GM19468 (cell line): ENCODE data around the gene ARMCX2.
A peak's percentile ranks its signal among the peaks of the same experiment; 100 is the strongest.
"Not testable (repeated sequence)": the region's sequence is repeated elsewhere in the genome, so short reads cannot be mapped to it uniquely, and the experiment has no call there.

ENCODE experiments used
- ATAC-seq: cut with Tn5 transposase; IDR thresholded peaks from one replicate; pipeline ENCODE4 v1.9.1; 2021; ENCODE audit warnings: mild to moderate bottlenecking, moderate library complexity, moderate number of reproducible peaks; ENCODE audit not compliant: unreplicated experiment; ENCODE audit errors: extremely low read depth

Gene ARMCX2

DNA sequence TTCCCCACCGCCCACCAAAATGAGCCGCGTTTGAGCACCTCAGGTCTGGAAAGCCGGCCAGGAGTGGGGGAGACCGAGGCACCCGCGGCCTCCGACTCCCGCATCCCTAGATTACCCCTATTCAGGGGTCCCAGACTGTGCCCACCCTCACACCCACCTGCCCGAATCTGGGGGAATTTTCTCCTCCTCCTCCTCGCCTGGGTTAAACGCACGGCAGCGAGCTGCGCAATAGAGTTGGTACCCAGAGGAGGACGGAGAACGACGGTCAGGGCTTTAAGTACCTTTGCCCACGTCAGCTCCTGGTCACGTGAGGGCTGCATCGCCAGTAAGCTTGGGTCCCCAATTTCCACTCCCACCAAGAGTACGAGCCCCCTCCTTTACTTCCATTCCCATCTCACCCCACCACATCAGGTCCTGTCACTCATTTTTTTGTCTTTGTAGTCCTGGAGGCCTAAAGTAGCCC is at the start of gene ARMCX2:
Gene ARMCX2 (minus strand): TSS at position 250 of the 463 bp plus-strand sequence. CDS start 2,262 bp downstream, outside the sequence.
- no peak for ATAC-seq

DNA sequence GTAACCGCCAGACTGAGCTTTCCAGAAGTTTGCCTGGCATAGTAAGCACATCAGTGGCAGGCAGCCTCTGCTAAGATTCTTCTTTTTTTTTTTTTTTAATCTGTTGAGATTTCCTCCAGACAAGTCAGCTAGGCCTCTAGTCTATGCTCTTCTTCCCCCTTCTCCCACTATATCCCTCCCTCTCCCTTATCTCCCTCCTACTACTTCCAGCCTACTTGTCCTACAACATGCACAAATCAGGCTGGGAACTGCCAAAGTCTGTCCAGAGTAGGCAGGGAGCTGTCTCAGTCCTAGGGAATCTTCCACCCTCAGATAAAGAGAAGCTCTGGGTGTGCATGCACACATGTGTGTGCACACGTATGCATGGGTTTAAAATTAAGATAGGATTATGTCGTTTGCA is 49.7 kb upstream of the ARMCX2 start:
- ATAC-seq = no peak

DNA sequence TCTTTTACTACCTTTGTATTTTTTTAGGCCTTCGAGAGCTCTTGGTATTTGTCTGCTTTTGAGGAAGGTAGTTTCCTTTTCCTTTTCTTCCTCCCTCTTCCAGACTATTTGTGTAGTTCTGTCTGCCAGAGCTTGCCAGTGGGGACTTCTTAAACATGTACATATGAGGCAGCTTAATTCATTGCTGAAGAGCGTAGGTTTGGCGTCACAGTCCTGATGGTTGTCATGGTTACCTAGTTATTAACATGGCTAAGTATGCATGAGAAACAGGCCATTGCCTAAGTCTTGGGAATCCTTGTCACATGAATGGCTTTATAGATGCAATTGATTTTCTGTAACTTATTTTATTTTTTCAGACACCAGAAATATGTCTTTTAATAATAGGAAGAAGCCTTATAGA is 48.5 kb upstream of the ARMCX2 start:
- no peak for ATAC-seq

DNA sequence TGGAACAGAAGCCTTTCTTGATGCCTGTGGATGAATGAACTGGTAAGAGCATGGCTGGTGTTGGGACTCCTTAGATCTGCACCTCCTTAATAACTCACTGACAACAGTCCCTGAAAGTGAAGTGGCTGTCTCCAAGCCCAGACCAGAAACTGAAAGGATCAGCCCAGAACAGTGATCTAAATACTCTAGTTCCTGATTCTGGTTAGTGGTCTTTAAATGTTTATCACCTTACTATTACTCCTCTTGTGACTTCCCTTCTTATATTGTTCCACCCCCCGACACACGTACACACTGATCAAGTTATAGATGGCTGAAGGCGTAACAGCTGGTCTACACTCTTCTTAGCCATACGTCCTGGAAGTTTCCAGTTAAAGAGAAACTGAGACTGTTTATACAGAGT is 33.8 kb upstream of the ARMCX2 start:
- ATAC-seq = peak; percentile 58

DNA sequence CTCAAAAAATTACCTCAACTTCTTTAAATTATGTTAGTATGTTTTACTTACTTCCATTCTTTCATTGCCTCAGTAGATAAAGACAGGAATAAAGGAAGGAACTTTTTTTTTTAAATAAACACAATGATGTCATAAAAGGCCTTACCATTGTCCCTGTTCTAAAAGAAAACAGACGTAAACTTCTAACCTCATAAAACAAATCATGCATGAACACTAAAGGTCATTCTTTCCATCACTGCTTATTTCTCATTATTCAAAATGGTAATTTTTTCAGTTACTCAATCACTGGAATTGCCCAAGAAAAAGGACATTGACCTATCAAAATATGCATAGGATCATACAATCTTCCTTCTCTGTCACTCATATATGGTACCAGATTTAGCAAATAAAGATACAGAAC is 32.2 kb upstream of the ARMCX2 start:
- no peak for ATAC-seq

DNA sequence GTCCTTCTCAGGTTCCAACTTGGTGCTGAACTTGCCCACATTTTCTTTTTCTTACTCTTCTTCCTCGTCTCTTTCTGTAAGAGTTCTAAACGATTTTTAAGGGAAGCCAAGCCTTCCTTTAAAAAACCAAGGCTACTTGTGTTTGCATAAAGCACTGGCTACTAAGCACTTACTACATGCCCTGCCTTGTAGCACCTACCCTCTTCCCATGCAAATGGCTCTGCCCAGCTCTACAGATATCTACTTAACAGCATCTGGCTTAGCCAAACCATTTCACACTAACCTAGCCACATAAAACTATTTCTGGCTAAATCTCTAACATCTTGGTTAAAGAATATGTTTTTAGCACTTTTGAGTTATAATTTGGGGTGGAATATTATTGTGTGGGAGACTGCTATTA is 26.9 kb upstream of the ARMCX2 start:
- no peak for ATAC-seq

DNA sequence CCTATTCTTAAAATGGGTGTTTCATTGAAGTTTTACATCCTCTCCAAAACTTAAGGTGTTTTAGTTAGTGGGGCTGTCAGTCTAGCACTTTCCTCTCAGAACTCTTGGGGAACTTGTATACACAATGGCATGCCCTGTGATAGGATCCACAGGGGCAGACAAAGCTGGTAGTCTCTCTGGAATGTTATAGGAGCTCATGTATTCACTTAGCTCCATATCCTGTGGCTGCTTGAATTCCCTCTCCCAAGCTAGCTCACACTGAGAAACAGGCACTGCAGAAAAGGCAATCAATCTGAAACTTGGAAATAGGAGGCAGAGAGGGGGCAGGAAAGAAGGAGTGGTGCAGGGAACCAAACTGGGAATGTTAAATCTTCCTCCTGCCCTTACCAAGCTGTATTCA is 26.3 kb upstream of the ARMCX2 start:
- no peak for ATAC-seq

DNA sequence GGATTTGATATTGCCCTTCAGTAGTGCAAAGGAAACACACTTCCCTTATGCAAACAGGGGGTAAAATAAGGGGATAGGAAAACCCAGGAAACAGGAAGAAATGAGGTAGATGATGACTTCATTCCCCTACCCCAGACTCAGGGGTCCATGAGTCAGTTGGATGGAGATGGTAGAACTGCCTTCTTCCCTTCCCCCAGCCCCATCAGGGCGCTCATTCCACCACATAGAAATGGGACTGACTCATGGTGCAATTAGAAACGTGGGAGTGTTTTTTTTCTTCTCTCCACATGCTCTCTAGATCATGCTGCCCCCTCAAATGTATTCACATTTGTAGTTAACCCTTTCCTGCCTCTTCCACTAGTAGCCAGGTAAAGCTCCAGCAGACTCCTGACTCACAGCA is 23.1 kb upstream of the ARMCX2 start:
- ATAC-seq = no peak

DNA sequence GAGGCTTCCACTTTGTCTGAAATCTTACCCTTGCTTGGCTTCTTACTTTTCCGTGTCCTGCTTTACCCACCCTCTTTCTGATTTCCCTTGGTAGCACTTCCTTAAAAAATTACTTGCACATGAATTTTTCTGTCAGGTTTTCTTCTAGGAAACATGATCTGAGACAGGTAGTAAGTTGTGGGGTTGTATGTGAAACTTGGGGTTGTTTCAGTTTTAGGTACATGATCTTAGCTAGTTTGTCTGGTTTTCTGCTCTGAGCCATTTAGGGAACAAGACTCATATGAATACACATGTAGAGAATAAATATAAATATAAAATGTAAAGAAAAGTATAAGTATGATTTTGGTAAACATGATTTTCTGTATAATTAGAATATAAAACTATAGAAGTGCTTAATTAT is 17.4 kb upstream of the ARMCX2 start:
- ATAC-seq = peak; percentile 59

DNA sequence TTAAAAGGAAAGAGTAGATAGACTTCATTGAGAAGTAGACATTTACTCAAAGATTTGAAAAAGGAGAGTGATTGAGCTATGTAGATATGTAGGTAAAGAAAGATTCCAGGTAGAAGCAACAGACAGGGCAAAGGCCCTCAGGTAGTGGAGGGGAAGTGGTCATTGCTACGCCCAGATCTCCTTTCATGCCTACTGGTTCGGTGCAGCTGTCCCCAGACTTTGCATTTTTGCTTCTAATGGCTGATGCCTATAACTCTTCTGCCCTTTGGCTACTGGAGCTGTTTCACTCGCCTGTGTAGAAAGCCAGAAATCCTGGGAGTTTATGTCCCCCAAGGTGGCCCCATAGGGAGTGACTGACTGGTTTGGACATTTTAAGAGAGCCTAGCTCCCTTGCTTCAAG is 16.9 kb upstream of the ARMCX2 start:
- ATAC-seq = no peak

DNA sequence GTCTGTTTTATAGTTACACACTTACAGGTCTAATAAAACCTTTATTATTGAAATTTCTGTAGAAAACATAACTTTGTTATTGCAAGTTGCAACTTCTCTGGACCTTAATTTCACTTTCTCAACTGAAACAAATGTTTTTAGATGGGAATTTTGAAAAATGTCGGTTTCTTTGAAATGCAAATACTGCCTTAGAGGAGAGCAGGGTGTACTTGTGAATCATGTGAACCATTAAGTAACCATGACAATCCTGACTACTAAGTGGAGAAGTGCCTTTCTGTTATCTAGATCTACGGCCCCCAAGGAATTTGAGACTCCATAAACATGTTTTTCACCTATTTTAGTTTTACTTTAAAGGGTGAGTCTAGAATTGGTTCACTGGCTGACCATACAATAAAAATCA is 8.5 kb upstream of the ARMCX2 start:
- ATAC-seq = no peak

DNA sequence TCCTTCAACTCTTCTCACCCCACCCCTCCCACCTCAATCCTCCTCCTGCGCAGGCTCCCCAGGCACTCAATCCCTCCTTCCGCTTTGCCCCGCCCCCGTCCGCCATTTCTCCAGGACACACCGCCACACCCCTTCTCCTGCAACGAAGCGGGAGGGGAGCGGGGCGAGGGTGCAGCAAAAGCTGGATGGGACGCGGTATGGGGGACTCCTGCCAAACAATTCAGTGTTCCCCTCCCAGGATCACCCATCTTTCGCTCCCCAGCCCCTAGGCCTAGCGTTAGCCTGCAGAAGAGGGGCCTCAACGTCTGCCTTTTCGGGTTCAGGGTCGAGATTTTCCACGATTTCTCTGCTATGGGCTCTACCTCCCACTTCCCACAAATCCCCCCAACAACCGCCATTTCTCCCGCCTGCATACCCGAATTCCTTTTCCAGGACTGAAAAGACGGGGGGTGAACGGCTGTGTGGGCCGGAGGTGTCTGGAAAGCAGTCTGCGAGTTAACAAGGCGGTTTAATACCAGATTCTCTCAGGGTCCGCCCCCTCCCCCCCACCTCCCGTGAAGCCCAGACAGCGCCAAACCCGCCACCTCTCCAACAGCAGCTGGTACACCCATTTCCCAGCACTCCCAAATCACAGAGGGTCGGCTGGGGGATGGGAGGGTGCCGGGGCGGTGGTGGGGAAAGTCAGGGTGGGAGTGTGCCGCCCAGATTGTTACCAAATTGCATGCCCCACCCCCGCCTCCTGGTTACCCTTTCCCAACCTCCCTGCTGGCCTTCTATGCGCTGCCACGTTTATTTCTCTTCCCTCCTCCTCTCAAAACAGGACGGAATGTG is 774 bp downstream of the ARMCX2 start:
- ATAC-seq = no peak

DNA sequence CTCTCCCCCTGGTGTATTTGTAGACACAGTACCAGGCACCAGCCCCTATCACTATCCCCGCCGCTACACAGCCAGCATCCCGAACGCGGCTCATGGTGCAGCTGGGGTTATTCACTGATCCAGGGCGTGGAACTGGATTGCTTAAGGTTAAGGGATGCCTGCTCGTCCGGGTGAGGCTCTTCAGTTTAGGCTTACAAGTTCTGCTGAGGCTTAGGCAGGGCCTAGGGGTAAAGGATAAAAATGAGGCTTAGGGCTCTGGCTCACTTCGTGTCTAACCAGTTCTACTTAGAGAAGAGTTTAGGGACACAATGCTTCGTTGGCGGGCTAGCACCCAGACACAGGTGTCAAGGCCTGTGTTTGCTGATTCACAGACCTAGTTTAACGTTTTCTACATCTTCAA is 2.2 kb downstream of the ARMCX2 start:
- no peak for ATAC-seq

DNA sequence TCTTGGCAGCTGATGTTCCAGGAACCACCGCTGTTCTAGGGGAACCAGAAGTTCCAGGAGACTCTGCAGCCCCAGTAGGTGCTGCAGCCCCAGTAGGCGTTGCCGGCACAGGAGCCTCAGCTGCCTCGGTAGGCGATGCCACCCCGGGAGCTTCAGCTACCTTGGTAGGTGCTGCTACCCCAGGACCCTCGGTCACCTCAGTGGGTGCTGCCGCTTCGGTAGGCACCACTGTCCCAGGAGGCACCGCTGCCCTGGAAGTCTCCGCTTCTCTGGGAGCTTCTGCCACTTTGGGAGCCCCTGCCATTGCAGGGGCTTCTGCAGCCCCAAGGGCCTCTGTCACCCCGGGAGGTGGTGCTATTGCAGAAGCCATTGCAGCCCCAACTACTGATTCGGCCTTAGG is 2.8 kb downstream of the ARMCX2 start:
- ATAC-seq = no peak

DNA sequence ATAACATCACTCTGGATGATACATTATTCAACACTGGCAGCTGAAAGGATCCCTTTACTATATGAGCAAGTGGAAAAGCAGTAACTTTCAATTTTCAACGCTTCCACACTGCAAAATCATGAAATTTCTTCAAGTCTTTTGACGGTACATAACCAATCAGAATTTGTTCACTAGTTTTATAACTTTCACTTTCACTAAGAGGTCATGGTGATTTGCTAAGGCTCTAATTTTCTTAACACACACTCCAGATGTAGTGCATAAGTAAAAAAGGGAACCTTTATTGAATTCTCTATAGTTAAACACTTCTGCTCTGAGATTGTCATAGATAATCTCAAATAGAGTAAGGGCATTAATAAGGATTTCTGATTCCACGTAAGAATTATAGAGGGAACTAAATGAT is 4.1 kb downstream of the ARMCX2 start:
- no peak for ATAC-seq

DNA sequence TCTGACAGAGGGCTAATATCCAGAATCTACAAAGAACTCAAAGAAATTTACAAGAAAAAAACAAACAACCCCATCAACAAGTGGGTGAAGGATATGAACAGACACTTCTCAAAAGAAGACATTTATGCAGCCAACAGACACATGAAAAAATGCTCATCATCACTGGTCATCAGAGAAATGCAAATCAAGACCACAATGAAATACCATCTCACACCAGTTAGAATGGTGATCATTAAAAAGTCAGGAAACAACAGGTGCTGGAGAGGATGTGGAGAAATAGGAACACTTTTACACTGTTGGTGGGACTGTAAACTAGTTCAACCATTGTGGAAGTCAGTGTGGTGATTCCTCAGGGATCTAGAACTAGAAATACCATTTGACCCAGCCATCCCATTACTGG is 11.9 kb downstream of the ARMCX2 start:
- ATAC-seq = not testable (repeated sequence)

DNA sequence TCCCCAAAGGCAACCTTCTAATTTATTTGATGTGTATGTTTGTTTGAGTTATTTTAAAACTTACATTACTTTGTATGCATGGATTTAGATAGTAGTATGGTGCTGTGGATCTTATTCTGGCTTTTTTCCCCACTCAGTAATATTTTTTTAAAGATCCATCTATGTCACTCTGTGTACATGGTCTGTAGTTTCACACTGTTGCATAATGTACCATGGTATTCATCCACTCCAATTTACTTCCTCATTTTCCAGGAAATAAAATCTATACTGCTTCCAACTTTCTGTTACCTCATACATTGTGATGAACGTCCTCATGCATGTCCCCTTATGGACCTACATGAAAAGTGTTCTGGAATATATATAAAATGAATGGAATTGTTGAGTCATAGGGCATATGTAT is 17.6 kb downstream of the ARMCX2 start:
- no peak for ATAC-seq

DNA sequence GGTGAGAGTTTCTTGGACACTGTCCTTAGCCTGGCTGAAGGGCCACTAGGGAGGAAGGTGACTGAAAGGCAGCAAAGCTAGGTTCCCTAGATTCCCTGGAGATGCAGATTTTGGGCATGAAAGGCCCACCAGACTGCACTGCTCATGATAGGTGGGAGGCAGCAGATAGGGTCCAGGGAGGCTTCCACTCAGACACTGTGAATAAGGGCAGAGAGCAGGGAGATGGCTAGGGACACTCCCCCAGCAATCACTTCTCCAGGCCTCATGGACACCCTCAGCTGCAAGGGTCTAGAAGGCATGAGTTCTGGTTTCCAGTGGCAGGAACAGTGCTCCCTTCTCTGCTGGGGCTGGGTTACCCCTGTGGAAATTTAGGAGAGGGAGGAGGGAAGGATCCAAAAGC is 20.1 kb downstream of the ARMCX2 start:
- no peak for ATAC-seq

DNA sequence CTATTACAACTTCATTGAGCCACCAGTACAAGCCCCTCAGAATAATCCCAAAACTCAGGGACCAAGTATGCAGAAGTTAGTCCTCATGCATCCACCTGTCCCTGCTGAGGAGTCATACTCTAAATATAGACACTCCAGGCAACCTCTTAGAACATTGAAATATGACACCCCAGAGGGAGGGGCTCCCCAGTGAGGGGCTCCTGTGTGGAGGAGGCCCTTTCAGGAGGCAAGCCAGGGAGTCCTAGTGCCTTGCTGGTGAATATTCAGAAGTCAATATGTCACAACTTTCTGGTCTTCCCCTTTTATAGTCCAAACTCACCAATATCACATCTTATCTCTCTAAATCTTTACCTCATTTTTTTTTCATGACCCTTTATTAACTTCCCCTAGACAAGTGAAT is 40.3 kb downstream of the ARMCX2 start:
- ATAC-seq = no peak

DNA sequence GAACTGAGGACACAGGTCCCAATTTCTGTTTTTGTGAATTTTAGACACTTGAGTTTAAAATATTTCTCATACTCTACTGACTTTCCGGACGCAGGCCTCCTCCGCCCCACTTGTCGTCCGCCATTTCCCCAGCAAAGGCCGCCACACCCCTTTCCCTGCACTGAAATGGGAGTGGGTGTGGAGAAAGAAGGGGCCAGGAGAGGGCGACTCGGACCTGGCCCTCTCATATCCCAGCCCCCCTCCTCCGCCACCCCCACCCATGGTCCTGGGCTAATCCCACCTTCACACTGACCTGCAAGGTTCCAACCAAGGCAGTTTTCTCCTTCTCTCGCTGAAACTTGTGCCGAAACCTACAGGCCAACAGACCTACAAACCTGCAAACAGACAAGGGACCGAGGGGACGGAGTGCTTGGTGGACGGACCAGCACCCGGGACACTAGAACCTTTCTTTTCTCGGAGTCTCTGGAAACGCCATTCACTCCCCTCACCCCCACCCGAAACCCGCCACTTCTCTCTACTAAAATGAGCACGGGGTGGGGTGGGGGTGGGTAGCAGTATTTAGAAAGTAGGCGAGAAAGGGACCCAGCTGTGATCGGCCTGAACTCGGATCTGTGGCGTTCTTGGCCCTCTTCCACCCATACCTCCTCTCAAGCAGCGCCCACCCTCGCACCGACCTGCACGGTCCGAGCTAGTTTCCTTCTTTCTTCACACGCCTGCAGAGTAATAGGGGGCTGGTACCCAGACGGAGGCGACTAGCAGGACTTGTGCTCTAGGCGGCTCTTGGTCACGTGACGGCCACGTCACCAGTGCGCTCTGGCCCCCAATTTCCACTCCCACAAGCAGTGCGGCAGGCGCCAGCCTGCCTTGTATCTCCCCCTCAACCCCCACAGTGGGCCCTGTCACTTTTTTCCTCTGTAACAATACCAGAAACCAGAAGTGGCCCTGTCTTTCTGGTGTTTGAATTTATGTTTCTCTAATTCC is 42.1 kb downstream of the ARMCX2 start, which contains the start of gene ARMCX6:
Gene ARMCX6 (minus strand): TSS at position 790 of the 981 bp plus-strand sequence. CDS start 1,380 bp downstream, outside the sequence.
- peak; percentile 78 for ATAC-seq

DNA sequence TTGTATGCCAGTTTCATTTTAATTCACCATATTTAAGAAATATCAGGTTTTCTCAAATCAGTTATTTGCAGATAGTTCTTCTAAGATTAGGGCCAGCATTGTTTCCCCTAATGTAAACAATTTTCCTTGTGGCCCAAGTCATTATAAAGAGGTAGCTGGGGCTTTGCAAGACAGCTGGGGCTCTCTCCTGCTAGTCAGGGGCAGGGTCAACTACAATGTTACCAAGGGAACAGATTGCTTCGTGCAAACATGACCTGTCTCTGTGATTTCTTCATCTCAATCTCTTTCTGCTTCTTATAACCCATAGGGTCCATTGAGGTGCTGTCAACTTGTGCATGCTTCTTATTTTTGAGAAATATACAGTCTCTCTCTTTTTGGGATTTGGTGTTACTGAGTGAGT is 53.9 kb downstream of the ARMCX2 start:
- ATAC-seq = no peak
